ENCODE results near the gene NCBP3.
"Not testable (repeated sequence)": the region's sequence is repeated elsewhere in the genome, so short reads cannot be mapped to it uniquely, and the experiment has no call there.

The NCBP3 gene

GRCh38 chr17:3798273-3799180, 47.5 kb downstream of the NCBP3 start:
- DNase-seq: no peak
- in situ Hi-C loops (cut with MboI; ENCODE audit: low pct_unique_long_range_greater_than_20kb, low sequenced_read_pairs): no loop called here

DNA sequence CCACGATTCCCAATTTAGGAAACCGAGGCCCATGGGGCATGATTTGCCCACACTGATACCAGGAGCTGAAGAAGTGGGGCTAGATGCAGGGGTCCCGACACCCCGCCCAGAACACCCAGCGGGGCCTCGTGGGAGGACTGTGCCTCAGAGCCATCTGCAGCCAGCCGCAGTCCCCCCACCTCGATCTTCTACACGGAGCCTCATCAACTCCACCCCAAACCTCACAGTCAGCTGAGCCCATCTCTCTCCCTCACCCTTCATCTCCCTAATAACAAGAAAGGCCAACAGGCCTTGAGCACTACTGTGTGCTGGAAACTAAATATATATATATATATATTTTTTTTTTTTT, 49.2 kb downstream of the NCBP3 start:
- in situ Hi-C loops (cut with MboI; ENCODE audit: low pct_unique_long_range_greater_than_20kb, low sequenced_read_pairs): no loop called here
- no peak for DNase-seq

- DNase-seq: no peak
- in situ Hi-C loops (cut with MboI; ENCODE audit: low pct_unique_long_range_greater_than_20kb, low sequenced_read_pairs): no loop called here
These were observed 49.8 kb downstream of the NCBP3 start for GRCh38 chr17:3796110-3796821.

GRCh38 chr17:3795390-3796102, 50.5 kb downstream of the NCBP3 start:
- in situ Hi-C loops (cut with MboI; ENCODE audit: low pct_unique_long_range_greater_than_20kb, low sequenced_read_pairs): no loop called here
- DNase-seq: no peak

DNA sequence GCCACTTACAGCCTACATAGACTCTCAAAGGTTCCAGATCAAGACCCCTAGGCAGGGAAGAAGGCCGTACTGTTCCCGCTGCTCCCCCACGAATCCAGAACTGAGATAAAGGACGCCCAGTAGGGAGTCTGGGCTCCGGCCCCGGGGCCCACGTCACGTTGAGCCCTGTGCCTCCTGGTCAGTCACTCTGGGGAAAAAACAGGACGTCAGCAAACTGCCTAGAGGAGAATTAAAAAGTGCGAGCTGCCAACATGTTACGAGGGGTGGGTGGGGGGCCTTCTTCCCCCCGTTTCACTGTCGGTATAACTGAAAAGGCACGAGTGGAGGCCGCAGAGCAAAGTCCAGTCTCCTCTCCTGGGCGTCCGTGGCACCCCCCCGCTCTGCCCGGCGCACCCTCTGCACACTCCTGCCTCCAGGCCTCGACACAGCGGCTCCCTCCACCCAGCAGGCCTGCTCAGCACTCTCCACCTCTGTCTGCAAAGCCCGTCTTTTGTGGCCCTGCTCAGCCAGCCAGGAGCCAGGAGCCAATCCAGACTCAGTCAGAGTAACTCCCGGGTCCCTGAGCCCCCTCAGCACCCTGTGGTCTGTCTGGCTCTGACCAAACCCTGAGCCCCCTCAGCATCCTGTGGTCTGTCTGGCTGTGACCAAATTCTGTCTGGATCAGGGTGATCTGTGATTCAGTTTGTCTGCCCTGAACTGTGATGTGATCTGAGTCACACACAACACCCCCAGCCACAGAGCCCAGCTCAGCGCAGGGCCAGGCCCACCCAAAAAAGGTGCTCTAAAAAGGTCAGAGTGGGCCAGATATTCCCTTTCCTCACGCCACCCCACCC, 51.3 kb downstream of the NCBP3 start:
- no peak for DNase-seq
- in situ Hi-C loops (cut with MboI; ENCODE audit: low pct_unique_long_range_greater_than_20kb, low sequenced_read_pairs): no loop called here

DNA sequence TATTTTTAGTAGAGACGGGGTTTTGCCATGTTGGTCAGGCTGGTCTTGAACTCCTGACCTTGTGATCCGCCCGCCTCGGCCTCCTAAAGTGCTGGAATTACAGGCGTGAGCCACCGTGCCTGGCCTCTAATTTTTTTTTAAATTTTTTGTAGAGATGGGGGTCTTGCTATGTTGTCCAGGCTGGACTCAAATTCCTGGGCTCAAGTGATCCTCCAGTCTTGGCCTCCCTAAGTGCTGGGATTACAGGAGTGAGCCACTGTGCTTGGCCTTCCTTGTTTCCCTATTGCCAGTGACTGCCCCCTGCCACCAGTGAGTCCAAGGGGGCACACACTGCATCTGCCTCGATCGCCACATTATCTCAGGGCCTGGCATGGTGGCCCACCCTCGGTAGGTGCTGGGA, 51.9 kb downstream of the NCBP3 start:
- in situ Hi-C loops (cut with MboI; ENCODE audit: low pct_unique_long_range_greater_than_20kb, low sequenced_read_pairs); DNase-seq: not testable (repeated sequence)

- in situ Hi-C loops (cut with MboI; ENCODE audit: low pct_unique_long_range_greater_than_20kb, low sequenced_read_pairs): not testable (repeated sequence)
These were observed 52.8 kb downstream of the NCBP3 start for GRCh38 chr17:3793258-3793657.

GRCh38 chr17:3792481-3792880, 53.6 kb downstream of the NCBP3 start:
- DNase-seq: no peak
- in situ Hi-C loops (cut with MboI; ENCODE audit: low pct_unique_long_range_greater_than_20kb, low sequenced_read_pairs): no loop called here

More at GRCh38 chr17:3793258-3793657, 52.8 kb downstream of the NCBP3 start:
- DNase-seq: not testable (repeated sequence)

DNA sequence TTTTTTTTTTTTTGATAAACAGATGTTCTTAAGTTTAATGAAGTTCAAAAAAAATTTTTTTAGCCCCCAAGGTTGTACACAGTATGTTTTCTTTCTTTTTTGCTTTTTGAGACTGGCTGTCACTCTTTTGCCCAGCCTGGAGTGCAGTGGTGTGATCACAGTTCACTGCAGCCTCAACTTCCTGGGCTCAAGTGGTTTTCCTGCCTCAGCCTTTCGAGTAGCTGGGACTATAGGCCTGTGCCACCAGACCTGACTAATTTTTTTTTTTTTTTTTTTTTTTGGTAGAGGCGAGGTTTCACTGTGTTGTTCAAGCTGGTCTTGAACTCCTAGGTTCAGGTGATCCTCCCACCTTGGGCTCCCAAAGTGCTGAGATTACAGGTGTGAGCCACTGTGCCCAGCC, 57.8 kb downstream of the NCBP3 start:
- DNase-seq: peak; percentile 19
- in situ Hi-C loops (cut with MboI; ENCODE audit: low pct_unique_long_range_greater_than_20kb, low sequenced_read_pairs): no loop called here

DNA sequence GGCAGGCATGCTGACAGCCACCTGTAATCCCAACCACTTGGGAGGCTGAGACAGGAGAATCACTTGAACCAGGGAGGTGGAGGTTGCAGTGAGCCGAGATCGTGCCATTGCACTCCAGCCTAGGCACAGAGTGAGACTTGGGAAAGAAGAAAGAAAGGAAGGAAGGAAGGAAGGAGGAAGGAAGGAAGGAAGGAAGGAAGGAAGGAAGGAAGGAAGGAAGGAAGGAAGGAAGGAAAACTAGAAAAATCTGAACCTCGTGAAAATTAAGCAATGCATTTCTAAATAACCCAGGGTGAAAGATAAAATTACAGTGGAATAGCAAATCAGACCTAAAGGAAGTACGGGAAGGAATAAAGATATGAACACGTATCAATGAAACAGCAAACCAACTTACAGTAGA, 60.7 kb downstream of the NCBP3 start:
- in situ Hi-C loops (cut with MboI; ENCODE audit: low pct_unique_long_range_greater_than_20kb, low sequenced_read_pairs); DNase-seq: not testable (repeated sequence)

- in situ Hi-C loops (cut with MboI; ENCODE audit: low pct_unique_long_range_greater_than_20kb, low sequenced_read_pairs): no loop called here
- DNase-seq: no peak
These were observed 63.3 kb downstream of the NCBP3 start for GRCh38 chr17:3782751-3783150.

DNA sequence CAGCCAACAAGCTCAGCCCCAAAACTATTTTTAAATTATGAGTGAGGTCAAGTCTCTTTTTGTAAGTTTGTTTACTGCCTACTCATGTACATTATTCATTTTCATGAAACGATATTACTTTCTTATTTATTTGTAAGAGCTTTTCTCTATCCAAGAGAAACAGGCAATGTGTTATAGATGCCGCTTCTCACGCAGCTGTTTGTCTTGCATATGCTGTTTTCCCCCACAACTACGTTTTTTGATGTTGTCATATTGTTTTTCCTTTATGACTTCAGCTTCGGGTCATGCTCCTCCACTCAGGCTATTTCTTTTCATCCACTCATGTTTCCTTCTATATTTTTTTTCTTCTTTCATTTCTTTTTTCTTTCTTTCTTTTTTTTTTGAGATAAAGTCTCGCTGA, 65.1 kb downstream of the NCBP3 start:
- DNase-seq: no peak

DNA sequence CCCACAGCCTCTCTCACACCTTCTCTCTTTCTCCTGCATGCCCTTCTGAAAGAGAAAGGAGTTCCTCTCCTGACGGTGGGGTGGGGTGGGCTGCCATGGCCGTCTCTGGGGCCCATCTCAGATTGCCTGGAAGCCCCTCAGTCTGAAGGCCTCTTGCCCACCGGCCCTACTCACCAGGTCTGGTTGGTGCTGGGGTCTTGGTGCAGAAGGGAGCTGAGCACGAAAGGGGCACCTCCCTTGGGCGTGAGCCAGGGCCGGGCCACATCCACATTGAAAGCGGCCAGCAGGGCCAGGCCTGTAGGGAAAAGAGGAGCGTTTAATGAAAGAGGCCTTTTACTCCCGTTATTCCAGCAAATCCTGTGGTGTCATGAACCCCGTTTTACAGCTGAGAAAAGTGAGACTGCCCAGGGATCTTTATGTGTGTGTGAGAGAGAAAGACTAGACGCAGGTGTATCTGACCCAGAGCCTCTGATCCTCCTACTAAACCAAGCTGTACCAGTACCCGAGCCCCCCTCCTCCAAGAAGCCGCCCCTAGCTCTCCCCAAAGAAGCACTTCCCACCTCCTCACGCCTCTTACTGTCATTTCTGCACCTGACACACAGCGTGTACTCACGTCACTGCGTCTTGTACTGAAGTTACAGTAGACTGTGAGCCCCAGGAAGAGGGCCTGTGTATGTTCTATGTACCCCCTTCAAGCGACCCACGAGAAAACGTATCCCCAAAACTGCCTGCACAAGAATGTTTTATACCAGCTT, 68.5 kb downstream of the NCBP3 start:
- DNase-seq: no peak
- in situ Hi-C loops (cut with MboI; ENCODE audit: low pct_unique_long_range_greater_than_20kb, low sequenced_read_pairs): no loop called here

More for the DNA sequence above, 65.1 kb downstream of the NCBP3 start:
- in situ Hi-C loops (cut with MboI; ENCODE audit: low pct_unique_long_range_greater_than_20kb, low sequenced_read_pairs): no loop called here

GRCh38 chr17:3773966-3774365, 72.1 kb downstream of the NCBP3 start:
- in situ Hi-C loops (cut with MboI; ENCODE audit: low pct_unique_long_range_greater_than_20kb, low sequenced_read_pairs): no loop called here
- no peak for DNase-seq

- no peak for DNase-seq
- in situ Hi-C loops (cut with MboI; ENCODE audit: low pct_unique_long_range_greater_than_20kb, low sequenced_read_pairs): no loop called here
These were observed 72.5 kb downstream of the NCBP3 start for GRCh38 chr17:3773511-3773910.

GRCh38 chr17:3772764-3773163, 73.3 kb downstream of the NCBP3 start:
- in situ Hi-C loops (cut with MboI; ENCODE audit: low pct_unique_long_range_greater_than_20kb, low sequenced_read_pairs): no loop called here
- no peak for DNase-seq

DNA sequence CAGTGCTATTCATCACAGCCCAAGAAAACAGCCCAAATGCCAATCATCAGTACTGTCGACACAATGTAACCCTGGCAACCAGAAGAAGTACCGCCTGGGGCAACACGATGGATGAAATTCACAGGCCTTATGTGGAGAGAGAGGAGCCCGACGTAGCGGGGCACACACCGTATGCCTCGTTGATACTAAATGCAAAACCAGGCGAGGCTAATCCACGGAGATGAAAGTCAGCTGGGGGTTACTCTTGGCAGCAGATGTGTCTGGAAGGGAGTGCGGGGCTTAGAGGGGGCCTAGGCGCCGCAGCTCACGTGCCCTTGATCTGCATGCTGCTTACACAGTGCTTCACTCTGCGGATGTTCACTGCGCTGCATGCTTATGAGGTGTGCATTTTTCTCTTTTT, 74.9 kb downstream of the NCBP3 start:
- no peak for DNase-seq
- in situ Hi-C loops (cut with MboI; ENCODE audit: low pct_unique_long_range_greater_than_20kb, low sequenced_read_pairs): no loop called here

- in situ Hi-C loops (cut with MboI; ENCODE audit: low pct_unique_long_range_greater_than_20kb, low sequenced_read_pairs): no loop called here
- DNase-seq: peak; percentile 35
These were observed 75.6 kb downstream of the NCBP3 start for GRCh38 chr17:3770466-3770865.

Measured in KBM-7 (cell line).